Fibroblast of pulmonary artery (primary cell): ENCODE results near the gene PSMA8.

Experiments
- DNase-seq: peaks from one replicate; pipeline ENCODE4 v3.0.0-alpha.2; 2010; ENCODE audit warnings: low read depth
- H3K4me3 ChIP-seq: replicated peaks from 2 replicates; pipeline ENCODE4 v1.5.1; 2011; ENCODE audit warnings: low read depth, mild to moderate bottlenecking, control low read depth, low read length, moderate library complexity
- CTCF ChIP-seq: IDR thresholded peaks from 2 replicates; pipeline ENCODE4 v1.5.1; 2011; ENCODE audit warnings: mild to moderate bottlenecking, control low read depth, low read length, inconsistent platforms; ENCODE audit errors: missing control alignments

PSMA8 gene

GRCh38 chr18:26215247-26215970 is 81.7 kb downstream of the PSMA8 start:
- H3K4me3 ChIP-seq = no peak overlapping the region
- DNase-seq = no peak

DNA sequence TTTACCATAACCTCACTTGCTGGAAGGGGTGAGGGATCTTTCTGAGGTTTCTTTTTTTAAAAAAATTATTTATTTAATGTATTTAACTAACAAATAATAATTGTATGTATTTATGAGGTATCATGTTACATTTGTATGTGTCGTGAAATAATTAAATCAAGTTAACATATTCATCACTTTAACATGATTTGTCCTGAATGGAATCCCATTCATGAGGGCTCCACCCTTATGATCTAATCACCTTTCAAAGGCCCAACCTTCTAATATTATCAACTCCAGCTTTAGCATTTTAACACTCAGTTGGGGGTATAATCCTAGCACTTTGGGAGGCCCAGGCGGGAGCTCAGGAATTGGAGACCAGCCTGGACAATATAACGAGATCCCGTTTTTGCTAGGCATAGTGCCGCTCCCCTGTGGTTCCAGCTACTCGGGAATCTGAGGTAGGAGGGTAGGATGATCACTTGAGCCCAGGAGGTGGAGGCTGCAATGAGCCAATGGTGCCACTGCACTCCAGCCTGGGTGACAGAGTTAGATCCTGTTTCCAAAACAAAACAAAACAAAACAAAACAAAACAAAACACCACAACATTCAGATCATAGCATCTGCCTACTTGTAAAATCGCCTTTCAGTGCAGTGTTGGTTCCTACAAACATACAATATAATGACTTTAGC is 91.5 kb downstream of the PSMA8 start:
- TF ChIP-seq CTCF = no peak
- no peak overlapping the region for H3K4me3 ChIP-seq
- DNase-seq = no peak

More at GRCh38 chr18:26215247-26215970, 81.7 kb downstream of the PSMA8 start:
- no peak for TF ChIP-seq CTCF

GRCh38 chr18:26225915-26226228 is 92.2 kb downstream of the PSMA8 start:
- peak overlapping the region; percentile 78 for H3K4me3 ChIP-seq
- no peak for DNase-seq
- no peak for TF ChIP-seq CTCF

DNA sequence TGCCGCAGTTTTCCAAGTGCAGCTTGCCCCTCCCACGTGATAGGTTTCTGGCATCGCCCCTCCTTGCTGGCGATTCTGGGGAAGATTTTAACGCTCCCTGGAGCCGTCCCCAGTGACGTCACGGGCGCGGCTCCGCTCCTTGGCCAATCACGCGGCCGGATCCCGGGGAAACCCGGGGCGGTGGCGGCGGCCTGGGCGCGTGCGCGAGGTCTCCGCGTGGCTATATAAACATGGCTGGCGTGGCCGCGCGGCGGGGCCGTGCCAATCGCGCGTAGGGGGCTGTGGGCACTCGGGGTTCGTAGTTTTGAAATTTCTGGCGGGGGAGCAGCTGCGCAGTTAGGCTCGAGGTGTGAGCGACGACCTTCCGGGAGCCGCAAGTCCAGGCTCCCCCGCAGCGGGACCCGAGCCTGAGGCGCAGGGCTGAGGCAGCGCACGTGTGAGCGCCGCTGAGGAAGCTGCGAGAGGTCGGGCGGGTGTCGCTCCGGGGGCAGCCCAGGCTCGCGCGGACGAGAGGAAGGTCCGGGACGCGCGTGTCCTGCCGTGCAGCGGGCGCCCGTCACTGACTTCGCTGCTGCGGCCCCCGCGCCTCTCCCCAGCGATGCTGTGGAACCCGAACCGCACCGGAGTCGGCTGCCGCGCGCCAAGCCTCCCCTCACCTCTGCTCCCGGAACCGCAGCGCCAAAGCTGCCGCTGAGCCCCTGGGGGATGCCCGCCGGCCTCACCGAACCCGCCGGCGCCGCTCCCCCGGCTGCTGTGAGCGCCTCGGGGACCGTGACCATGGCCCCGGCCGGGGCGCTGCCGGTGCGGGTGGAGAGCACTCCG is 92.8 kb downstream of the PSMA8 start, which contains the start of gene TAF4B:
TSS of gene TAF4B (plus strand) at position 217 of the 822 bp plus-strand sequence. CDS start at position 706, 489 bp downstream.
- peak within 1 kb of the TSS; percentile 78 for H3K4me3 ChIP-seq
- peak; percentile 92 for DNase-seq
- no peak for TF ChIP-seq CTCF

GRCh38 chr18:26227051-26227670 is 93.5 kb downstream of the PSMA8 start:
- TF ChIP-seq CTCF = no peak
- peak overlapping the region; percentile 78 for H3K4me3 ChIP-seq
- peak; percentile 16 for DNase-seq

- no peak for DNase-seq
These were observed 95.0 kb downstream of the PSMA8 start for GRCh38 chr18:26228562-26229260.

More at GRCh38 chr18:26228562-26229260, 95.0 kb downstream of the PSMA8 start:
- no peak overlapping the region for H3K4me3 ChIP-seq
- TF ChIP-seq CTCF = no peak
